Endodermal cell (in vitro differentiated cells): ENCODE measurements around the gene SH3GL2. TPM values are rescaled to one million over a fixed set of nuclear protein-coding genes. Genes with fewer than 3 reads are reported as not detected.

Experiments used
- DNase-seq: peaks from one replicate; pipeline ENCODE4 v3.0.0-alpha.2; 2017
- H3K27ac ChIP-seq: 2 replicates; pipeline ENCODE4 v1.5.1; 2013; ENCODE audit warnings: mild to moderate bottlenecking, low read depth, low read length, moderate library complexity
- H3K27me3 ChIP-seq: 2 replicates; pipeline ENCODE4 v1.6.1; 2013; ENCODE audit warnings: mild to moderate bottlenecking, low read length, moderate library complexity; ENCODE audit not compliant: insufficient read depth, control insufficient read depth, poor library complexity, severe bottlenecking
- H3K36me3 ChIP-seq: 2 replicates; pipeline ENCODE4 v1.7.0; 2013; ENCODE audit warnings: mild to moderate bottlenecking, low read length, moderate library complexity; ENCODE audit not compliant: control insufficient read depth, insufficient read depth
- H3K4me1 ChIP-seq: one replicate; pipeline ENCODE4 v1.7.0; 2013; ENCODE audit warnings: low read length; ENCODE audit not compliant: control insufficient read depth, insufficient read depth
- H3K4me3 ChIP-seq: 2 replicates; pipeline ENCODE4 v1.5.1; 2013; ENCODE audit warnings: mild to moderate bottlenecking, low read length, moderate library complexity
- H3K9ac ChIP-seq: 2 replicates; pipeline ENCODE4 v1.6.1; 2013; ENCODE audit warnings: mild to moderate bottlenecking, low read length, moderate library complexity; ENCODE audit not compliant: poor library complexity, severe bottlenecking; ENCODE audit errors: extremely low read depth
- H3K9me3 ChIP-seq: 2 replicates; pipeline ENCODE4 v1.6.1; 2013; ENCODE audit warnings: mild to moderate bottlenecking, low read length, moderate library complexity; ENCODE audit not compliant: control insufficient read depth
- H3K27ac Mint-ChIP-seq: 2 replicates; pipeline ENCODE4 v1.8.0; 2020; ENCODE audit warnings: mixed read lengths
- H3K27me3 Mint-ChIP-seq: 2 replicates; pipeline ENCODE4 v1.8.0; 2021; ENCODE audit warnings: mild to moderate bottlenecking, mixed read lengths; ENCODE audit not compliant: insufficient read depth
- H3K36me3 Mint-ChIP-seq: 2 replicates; pipeline ENCODE4 v1.8.0; 2020; ENCODE audit warnings: low read depth, mixed read lengths
- H3K4me1 Mint-ChIP-seq: 2 replicates; pipeline ENCODE4 v1.8.0; 2020; ENCODE audit warnings: mixed read lengths
- H3K4me3 Mint-ChIP-seq: 2 replicates; pipeline ENCODE4 v1.8.0; 2020; ENCODE audit warnings: mild to moderate bottlenecking, moderate library complexity, mixed read lengths
- H3K9me3 Mint-ChIP-seq: 2 replicates; pipeline ENCODE4 v1.8.0; 2020; ENCODE audit warnings: mild to moderate bottlenecking, mixed read lengths
- CTCF ChIP-seq: fragments of 200-600 bp; sonication (generic); conservative IDR thresholded peaks from 2 replicates; pipeline ENCODE4 v1.5.0; 2021; ENCODE audit warnings: antibody characterized with exemption, mild to moderate bottlenecking
- WGBS, 2 experiments: methylation state at CpG; one replicate each; pipeline versions ENCODE4 v1.1.5 to v1.1.7; 2013; ENCODE audit warnings: missing lambda C conversion rate in 2 of 2, mixed read lengths in 1 of 2; ENCODE audit not compliant: insufficient coverage in 1 of 2, insufficient read length in 1 of 2; 5-methylcytosine and 5-hydroxymethylcytosine counted together
- total RNA-seq, 2 donors: library from RNA; stranded (reverse); fragmentation: NEBNext Ultra II Directional in 1 of 2; extraction: Animal tissue kit (Norgen Biotek cat#: 25700) in 1 of 2; gene quantifications; 2 replicates in 1 of 2; 3 replicates in 1 of 2; pipeline ENCODE4 v1.2.1, GENCODE V29; 2021

The SH3GL2 gene
- total RNA-seq, 2 donors from 2014 or later, result 3.7 to 7.7 TPM

- DNase-seq, result no peak
- no peaks in the 10 kb centered on the region for H3K4me1 ChIP-seq
- H3K27ac Mint-ChIP-seq, result no peak overlapping the region
These were observed 45.7 kb downstream of the SH3GL2 start for GRCh38 chr9:17624571-17624970.

DNA sequence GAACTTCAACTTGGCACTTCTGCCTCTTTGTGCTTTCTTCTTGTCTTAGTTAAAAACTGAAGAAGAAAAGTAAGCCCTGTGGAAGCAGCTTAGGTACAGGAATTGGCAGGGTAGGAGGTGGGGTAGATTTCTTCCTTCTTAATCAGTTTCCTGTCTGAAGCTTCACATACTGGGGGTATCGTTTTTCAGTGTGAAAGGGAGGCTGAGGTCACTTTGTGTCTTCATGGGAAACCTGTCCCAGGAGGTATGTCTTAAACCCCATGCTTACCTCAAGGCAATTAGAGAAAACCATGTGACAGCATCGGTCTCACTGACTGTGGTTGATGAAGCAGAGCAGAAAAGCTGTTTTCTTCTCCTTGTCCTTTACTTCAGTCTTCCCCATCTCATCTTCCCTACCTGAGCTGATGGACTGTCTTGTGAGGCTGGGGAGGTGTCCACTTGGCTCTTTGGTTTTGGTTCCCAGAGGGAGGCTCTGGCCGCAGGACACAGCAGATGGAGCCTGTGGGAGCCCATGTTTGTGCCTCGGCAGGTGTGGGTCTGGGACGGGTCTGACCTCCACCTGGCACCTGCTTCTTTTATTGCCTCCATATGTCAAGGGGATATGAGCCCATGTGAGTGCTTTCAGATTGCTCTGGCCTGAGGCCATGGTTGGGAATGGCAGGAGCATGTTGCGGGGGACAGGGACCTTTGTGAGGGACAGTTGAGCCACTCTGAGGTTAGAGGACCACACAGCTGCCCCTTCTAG lies 47.0 kb downstream of the SH3GL2 start:
- no peaks in the 10 kb centered on the region for H3K9me3 Mint-ChIP-seq
- no peaks in the 10 kb centered on the region for H3K27me3 Mint-ChIP-seq
- Histone ChIP-seq H3K9me3 (no peaks in the 10 kb centered on the region), H3K36me3 (no peaks in the 10 kb centered on the region), H3K27ac (no peak overlapping the region), H3K4me3 (no peak overlapping the region), H3K27me3 (no peaks in the 10 kb centered on the region), H3K4me1 (no peaks in the 10 kb centered on the region), H3K9ac (no peak overlapping the region)
- no peak for TF ChIP-seq CTCF
- no peak for DNase-seq
- no peak overlapping the region for H3K27ac Mint-ChIP-seq
- WGBS, 2 experiments, result 90 to 92% methylated on average over 2 to 6 of the region's 6 CpGs
- H3K36me3 Mint-ChIP-seq, result no peaks in the 10 kb centered on the region
- no peaks in the 10 kb centered on the region for H3K4me1 Mint-ChIP-seq
- H3K4me3 Mint-ChIP-seq, result no peak overlapping the region

More at GRCh38 chr9:17624571-17624970, 45.7 kb downstream of the SH3GL2 start:
- H3K9me3 Mint-ChIP-seq, result no peaks in the 10 kb centered on the region
- no peak overlapping the region for H3K9ac ChIP-seq
- H3K4me3 Mint-ChIP-seq, result no peak overlapping the region
- H3K4me1 Mint-ChIP-seq, result no peaks in the 10 kb centered on the region
- H3K4me3 ChIP-seq, result no peak overlapping the region
- no peaks in the 10 kb centered on the region for H3K9me3 ChIP-seq
- H3K27me3 Mint-ChIP-seq, result no peaks in the 10 kb centered on the region
- H3K36me3 Mint-ChIP-seq, result no peaks in the 10 kb centered on the region
- no peaks in the 10 kb centered on the region for H3K27me3 ChIP-seq
- no peak for TF ChIP-seq CTCF
- H3K36me3 ChIP-seq, result no peaks in the 10 kb centered on the region
- H3K27ac ChIP-seq, result no peak overlapping the region

- Histone ChIP-seq H3K9ac (no peak overlapping the region), H3K27me3 (no peaks in the 10 kb centered on the region), H3K4me3 (no peak overlapping the region), H3K27ac (no peak overlapping the region), H3K9me3 (no peaks in the 10 kb centered on the region), H3K36me3 (no peaks in the 10 kb centered on the region), H3K4me1 (no peaks in the 10 kb centered on the region)
- H3K27ac Mint-ChIP-seq, result no peak overlapping the region
- no peak overlapping the region for H3K4me3 Mint-ChIP-seq
- H3K9me3 Mint-ChIP-seq, result no peaks in the 10 kb centered on the region
- H3K27me3 Mint-ChIP-seq, result no peaks in the 10 kb centered on the region
- TF ChIP-seq CTCF, result no peak
- no peaks in the 10 kb centered on the region for H3K4me1 Mint-ChIP-seq
- WGBS, 2 experiments, result 87 to 100% methylated on average over 1 to 3 of the region's 3 CpGs
- no peak for DNase-seq
- no peaks in the 10 kb centered on the region for H3K36me3 Mint-ChIP-seq
These were observed 48.8 kb downstream of the SH3GL2 start for GRCh38 chr9:17627641-17628040.
